MCF 10A (cell line): ENCODE data around the gene SPEF2. TPM values are rescaled to one million over a fixed set of nuclear protein-coding genes. Genes with fewer than 3 reads are reported as not detected.
A peak's percentile ranks its signal among the peaks of the same experiment; 100 is the strongest.

Experiments used
- BruUV-seq: library from RNA; stranded (reverse); fragments of 400-500 nt; replicated peaks from 2 replicates; lab custom pipeline; 2021; lab: Mats Ljungman, UMichigan
- CTCF ChIA-PET: fragments of 300-600 bp; sonication (Branson Sonifier 250); formaldehyde crosslinking; extraction: SDS; loops from one replicate; lab custom pipeline; 2021; ENCODE audit warnings: antibody characterized with exemption, inconsistent platforms; lab: Yijun Ruan, JAX
- POLR2A ChIA-PET: fragments of 300-600, 350-650 bp; sonication (Branson Sonifier 250); formaldehyde crosslinking; extraction: SDS; loops from one replicate; lab custom pipeline; 2020; ENCODE audit warnings: antibody characterized with exemption, inconsistent platforms; lab: Yijun Ruan, JAX
- DNase-seq: peaks from one replicate; pipeline ENCODE4 v3.0.0-alpha.2; 2018; ENCODE audit not compliant: unreplicated experiment
- H3K27ac Mint-ChIP-seq: one replicate; pipeline ENCODE4 v1.8.0; 2022; ENCODE audit warnings: mild to moderate bottlenecking, low read depth, mixed read lengths; ENCODE audit not compliant: unreplicated experiment
- H3K27me3 Mint-ChIP-seq: one replicate; pipeline ENCODE4 v1.8.0; 2022; ENCODE audit warnings: mixed read lengths; ENCODE audit not compliant: insufficient read depth, unreplicated experiment
- H3K36me3 Mint-ChIP-seq: one replicate; pipeline ENCODE4 v1.8.0; 2022; ENCODE audit warnings: mild to moderate bottlenecking, moderate library complexity, mixed read lengths; ENCODE audit not compliant: insufficient read depth, unreplicated experiment
- H3K4me1 Mint-ChIP-seq: one replicate; pipeline ENCODE4 v1.8.0; 2022; ENCODE audit warnings: mixed read lengths; ENCODE audit not compliant: insufficient read depth, unreplicated experiment
- H3K4me3 Mint-ChIP-seq: one replicate; pipeline ENCODE4 v1.8.0; 2022; ENCODE audit warnings: mild to moderate bottlenecking, moderate library complexity, mixed read lengths; ENCODE audit not compliant: unreplicated experiment
- H3K9me3 Mint-ChIP-seq: one replicate; pipeline ENCODE4 v1.8.0; 2022; ENCODE audit warnings: mixed read lengths; ENCODE audit not compliant: unreplicated experiment
- intact Hi-C: fragments of 100-400 bp; cut with micrococcal nuclease; formaldehyde crosslinking; loops from 2 replicates; pipeline ENCODE4 v1.14.1; 2022
- total RNA-seq: library from RNA; stranded (reverse); gene quantifications from 2 replicates; pipeline ENCODE4 v1.2.3, GENCODE V29; 2022
- TF ChIP-seq, protein P1 (sequence below): fragments of 200-600 bp; IDR thresholded peaks from one replicate; pipeline ENCODE4 v1.8.0; 2022; ENCODE audit warnings: antibody characterized with exemption, mild to moderate bottlenecking; ENCODE audit not compliant: unreplicated experiment

The SPEF2 gene
- total RNA-seq, 1 experiment from 2014 or later: 5.3 TPM

GRCh38 chr5:35765921-35766320 lies 148.3 kb downstream of the SPEF2 start:
- no peak overlapping the region for H3K4me3 Mint-ChIP-seq
- no peaks in the 10 kb centered on the region for H3K36me3 Mint-ChIP-seq
- intact Hi-C loops: no loop called here
- CTCF ChIA-PET: interaction anchor here (1.5 kb wide), 1 partner anchor 11 kb away, joined by 3 read pairs; no protein-coding TSS in a partner anchor
- H3K9me3 Mint-ChIP-seq: no peaks in the 10 kb centered on the region
- POLR2A ChIA-PET: no interaction called here
- TF ChIP-seq, protein P1, sequence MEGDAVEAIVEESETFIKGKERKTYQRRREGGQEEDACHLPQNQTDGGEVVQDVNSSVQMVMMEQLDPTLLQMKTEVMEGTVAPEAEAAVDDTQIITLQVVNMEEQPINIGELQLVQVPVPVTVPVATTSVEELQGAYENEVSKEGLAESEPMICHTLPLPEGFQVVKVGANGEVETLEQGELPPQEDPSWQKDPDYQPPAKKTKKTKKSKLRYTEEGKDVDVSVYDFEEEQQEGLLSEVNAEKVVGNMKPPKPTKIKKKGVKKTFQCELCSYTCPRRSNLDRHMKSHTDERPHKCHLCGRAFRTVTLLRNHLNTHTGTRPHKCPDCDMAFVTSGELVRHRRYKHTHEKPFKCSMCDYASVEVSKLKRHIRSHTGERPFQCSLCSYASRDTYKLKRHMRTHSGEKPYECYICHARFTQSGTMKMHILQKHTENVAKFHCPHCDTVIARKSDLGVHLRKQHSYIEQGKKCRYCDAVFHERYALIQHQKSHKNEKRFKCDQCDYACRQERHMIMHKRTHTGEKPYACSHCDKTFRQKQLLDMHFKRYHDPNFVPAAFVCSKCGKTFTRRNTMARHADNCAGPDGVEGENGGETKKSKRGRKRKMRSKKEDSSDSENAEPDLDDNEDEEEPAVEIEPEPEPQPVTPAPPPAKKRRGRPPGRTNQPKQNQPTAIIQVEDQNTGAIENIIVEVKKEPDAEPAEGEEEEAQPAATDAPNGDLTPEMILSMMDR: no peak
- H3K27me3 Mint-ChIP-seq: no peaks in the 10 kb centered on the region
- no peak for DNase-seq
- H3K4me1 Mint-ChIP-seq: peaks cover 6% of the 10 kb centered on the region
- no TSS peak for BruUV-seq
- no peak overlapping the region for H3K27ac Mint-ChIP-seq

DNA sequence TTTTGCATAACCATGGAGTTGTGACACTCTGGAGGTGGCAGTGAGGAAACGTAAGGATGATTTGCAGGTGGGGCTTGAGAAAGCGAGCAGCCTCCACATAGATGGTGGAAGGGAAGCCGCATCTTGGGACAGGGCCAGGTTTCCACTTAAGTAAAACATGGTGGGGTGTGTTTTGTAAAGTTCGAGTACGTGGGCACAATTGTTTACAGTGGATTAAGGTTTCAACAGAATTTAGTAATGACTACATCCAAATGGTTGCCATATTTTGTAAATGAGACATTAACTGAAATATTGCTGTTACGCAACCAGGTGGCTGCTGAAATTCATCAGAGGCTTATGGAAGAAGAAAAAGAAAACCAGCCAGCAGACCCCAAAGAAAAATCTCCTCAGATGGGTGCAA lies 153.6 kb downstream of the SPEF2 start:
- TF ChIP-seq, protein P1: no peak
- Mint-ChIP-seq H3K27ac (peak overlapping the region; percentile 41), H3K27me3 (no peaks in the 10 kb centered on the region), H3K36me3 (no peaks in the 10 kb centered on the region), H3K9me3 (no peaks in the 10 kb centered on the region), H3K4me3 (peak overlapping the region; percentile 42), H3K4me1 (peaks cover 37% of the 10 kb centered on the region)
- ChIA-PET POLR2A (no interaction called here), CTCF (interaction anchor here (2.7 kb wide), 1 partner anchor 154 kb away, joined by 14 read pairs; no protein-coding TSS in a partner anchor)
- BruUV-seq: no TSS peak
- DNase-seq: peak; percentile 96
- intact Hi-C loops: loop anchor here (5.0 to 10.0 kb wide), 2 partner anchors 86 to 156 kb away; partner anchors contain the start of genes IL7R and SPEF2

- H3K9me3 Mint-ChIP-seq: no peaks in the 10 kb centered on the region
- no peaks in the 10 kb centered on the region for H3K27me3 Mint-ChIP-seq
- no TSS peak for BruUV-seq
- peaks cover 37% of the 10 kb centered on the region for H3K4me1 Mint-ChIP-seq
- intact Hi-C loops: loop anchor here (5.0 to 10.0 kb wide), 2 partner anchors 85 to 157 kb away; partner anchors contain the start of genes IL7R and SPEF2
- ChIA-PET CTCF (interaction anchor here (1.1 to 2.7 kb wide), 2 partner anchors 153 to 156 kb away, joined by 3 to 14 read pairs; no protein-coding TSS in a partner anchor), POLR2A (no interaction called here)
- H3K27ac Mint-ChIP-seq: peak overlapping the region; percentile 41
- H3K4me3 Mint-ChIP-seq: peak overlapping the region; percentile 42
- DNase-seq: no peak
- no peaks in the 10 kb centered on the region for H3K36me3 Mint-ChIP-seq
- TF ChIP-seq, protein P1: no peak
These were observed 154.2 kb downstream of the SPEF2 start for GRCh38 chr5:35771839-35772238.

DNA sequence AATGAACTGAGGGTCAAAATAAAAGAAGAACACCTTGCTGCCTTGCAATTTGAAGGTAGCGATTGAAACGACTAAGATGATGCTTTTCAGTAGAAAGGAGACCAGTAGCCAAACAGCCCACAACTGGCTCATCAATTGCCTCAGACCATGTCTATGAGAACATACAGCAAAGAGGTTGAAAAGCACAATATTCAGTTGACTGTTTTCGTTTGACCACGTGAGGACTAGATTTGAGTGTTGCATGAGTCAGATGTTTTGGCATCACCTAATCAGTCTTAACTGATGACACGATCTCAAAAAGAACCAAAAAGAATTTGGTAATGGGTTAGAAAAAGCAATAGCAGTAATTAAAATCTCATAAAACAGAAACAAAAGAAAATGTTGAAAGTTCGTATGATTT lies 156.3 kb downstream of the SPEF2 start:
- ChIA-PET POLR2A (interaction anchor here (0.7 kb wide), 1 partner anchor 82 kb away, joined by 3 read pairs; no protein-coding TSS in a partner anchor), CTCF (interaction anchor here (0.7 to 2.7 kb wide), 2 partner anchors 151 to 428 kb away, joined by 4 to 14 read pairs; no protein-coding TSS in a partner anchor)
- DNase-seq: peak; percentile 81
- TF ChIP-seq, protein P1: no peak
- H3K9me3 Mint-ChIP-seq: no peaks in the 10 kb centered on the region
- no peaks in the 10 kb centered on the region for H3K36me3 Mint-ChIP-seq
- intact Hi-C loops: loop anchor here (5.0 to 10.0 kb wide), 2 partner anchors 83 to 159 kb away; partner anchors contain the start of genes IL7R and SPEF2
- peak overlapping the region; percentile 47 for H3K27ac Mint-ChIP-seq
- no peak overlapping the region for H3K4me3 Mint-ChIP-seq
- no peaks in the 10 kb centered on the region for H3K27me3 Mint-ChIP-seq
- BruUV-seq: no TSS peak
- H3K4me1 Mint-ChIP-seq: peaks cover 43% of the 10 kb centered on the region
